PC-9 (cell line): ENCODE results near the gene PTP4A1.

Experiments used
- CTCF ChIP-seq: fragments of 200-600 bp; sonication (generic); conservative IDR thresholded peaks from 2 replicates; pipeline ENCODE4 v1.6.1; 2017; ENCODE audit warnings: mixed run types, antibody characterized with exemption, mild to moderate bottlenecking, moderate library complexity
- EZH2 ChIP-seq: fragments of 200-600 bp; sonication (generic); IDR thresholded peaks from 2 replicates; pipeline ENCODE4 v1.8.0; 2017; ENCODE audit warnings: antibody characterized with exemption, low read depth

GRCh38 chr6:63600136-63600535, 27.9 kb downstream of the PTP4A1 start:
- TF ChIP-seq CTCF (no peak), EZH2 (no peak)
